Measurements from ENCODE around the gene POLR1B.
"Not testable (repeated sequence)": the region's sequence is repeated elsewhere in the genome, so short reads cannot be mapped to it uniquely, and the experiment has no call there.

Gene POLR1B

GRCh38 chr2:112604952-112605351 lies 62.7 kb downstream of the POLR1B start:
- DNase-seq = no peak

- no peak for DNase-seq
These were observed 63.7 kb downstream of the POLR1B start for GRCh38 chr2:112605926-112606325.

GRCh38 chr2:112606547-112606946 lies 64.3 kb downstream of the POLR1B start:
- no peak for DNase-seq

GRCh38 chr2:112607680-112608438 lies 65.6 kb downstream of the POLR1B start:
- DNase-seq = no peak

- not testable (repeated sequence) for DNase-seq
These were observed 67.1 kb downstream of the POLR1B start for GRCh38 chr2:112609320-112609719.

GRCh38 chr2:112612283-112612682 lies 70.0 kb downstream of the POLR1B start:
- DNase-seq = not testable (repeated sequence)

- no peak for DNase-seq
These were observed 72.1 kb downstream of the POLR1B start for GRCh38 chr2:112614201-112614840.

- DNase-seq = no peak
These were observed 72.8 kb downstream of the POLR1B start for GRCh38 chr2:112615051-112615450.

- DNase-seq = not testable (repeated sequence)
These were observed 73.5 kb downstream of the POLR1B start for GRCh38 chr2:112615798-112616197.

GRCh38 chr2:112618383-112618782 lies 76.1 kb downstream of the POLR1B start:
- DNase-seq = no peak

GRCh38 chr2:112621790-112622527 lies 79.7 kb downstream of the POLR1B start:
- no peak for DNase-seq

- peak; percentile 60 for DNase-seq
These were observed 80.2 kb downstream of the POLR1B start for GRCh38 chr2:112622528-112622849.

GRCh38 chr2:112623913-112624777 lies 81.9 kb downstream of the POLR1B start:
- DNase-seq = peak; percentile 70

GRCh38 chr2:112625474-112626114 lies 83.3 kb downstream of the POLR1B start:
- no peak for DNase-seq

GRCh38 chr2:112626604-112627059 lies 84.4 kb downstream of the POLR1B start:
- DNase-seq = peak; percentile 47

All from suppressor macrophage treated with lipopolysaccharide for 4 hours (primary cell).